ENCODE results near the gene SOS2. TPM values are rescaled to one million over a fixed set of nuclear protein-coding genes. Genes with fewer than 3 reads are reported as not detected.
A peak's percentile ranks its signal among the peaks of the same experiment; 100 is the strongest.

SOS2 gene
- total RNA-seq, 1 experiment from 2014 or later, result 84.1 TPM

DNA sequence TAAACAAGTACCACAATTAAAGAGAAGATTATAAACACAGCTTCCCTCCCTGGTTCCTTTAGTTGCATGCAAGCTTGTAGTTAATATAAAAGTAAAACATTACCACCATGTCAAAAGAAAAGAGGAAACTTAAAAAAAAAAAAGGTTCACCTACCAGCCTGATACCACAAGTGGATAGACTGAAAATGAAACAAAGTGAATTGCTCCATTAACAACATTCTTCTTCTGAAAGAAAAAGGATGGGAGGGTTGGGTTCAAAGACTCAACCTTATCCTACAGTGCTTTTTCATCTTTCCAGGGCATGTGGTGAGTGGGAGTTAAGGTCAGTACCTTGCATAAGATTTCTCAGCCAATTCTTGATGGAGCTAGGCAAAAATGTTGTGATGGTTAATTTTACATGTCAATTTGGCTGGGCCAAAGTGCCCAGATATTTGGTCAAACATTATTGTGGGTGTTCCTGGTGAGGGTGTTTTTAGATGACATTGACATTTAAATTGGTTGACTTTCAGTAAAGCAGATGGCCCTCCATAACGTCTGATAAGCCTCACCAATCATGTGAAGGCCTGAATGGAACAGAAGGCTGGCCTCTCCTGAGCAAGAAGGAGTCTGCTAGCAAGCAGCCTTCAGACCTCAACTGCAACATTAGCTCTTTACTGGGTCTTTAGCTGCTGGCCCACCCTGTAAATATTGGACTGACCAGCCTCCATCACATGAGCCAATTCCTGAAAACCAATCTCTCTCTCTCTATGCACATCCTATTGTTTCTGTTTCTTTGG, 143.8 kb downstream of the SOS2 start:
- Histone ChIP-seq H3K4me3 (ENCODE audit: low read length) (no peak overlapping the region), H3K79me2 (ENCODE audit: low read length) (no peaks in the 10 kb centered on the region)
- no peak for DNase-seq

DNA sequence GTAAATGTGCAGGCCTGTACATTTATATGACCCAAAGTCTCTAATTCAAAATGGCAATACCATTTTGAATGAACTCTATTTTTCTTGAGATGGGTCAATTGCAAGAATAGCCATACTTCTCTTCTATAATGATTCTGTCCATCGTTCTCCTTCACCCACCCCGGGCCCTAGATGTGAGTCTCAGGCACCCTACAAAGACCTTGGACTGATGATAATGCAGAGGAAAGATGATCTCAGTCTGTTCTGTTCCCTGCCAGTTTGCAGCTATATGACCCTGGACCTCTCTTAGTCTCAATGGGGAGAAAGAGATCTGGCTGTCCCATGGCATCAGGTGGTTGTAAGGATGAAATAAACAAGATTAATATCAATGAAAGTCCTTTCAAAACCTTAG, 145.1 kb downstream of the SOS2 start:
- peak overlapping the region; percentile 61 for H3K27ac ChIP-seq (ENCODE audit: low read length)
- H3K9me3 ChIP-seq (ENCODE audit: low read length), result no peaks in the 10 kb centered on the region
- peaks cover 42% of the 10 kb centered on the region for H3K4me1 ChIP-seq (ENCODE audit: low read length)
- H3K36me3 ChIP-seq (ENCODE audit: insufficient read depth, low read length), result no peaks in the 10 kb centered on the region
- no peaks in the 10 kb centered on the region for H3K27me3 ChIP-seq (ENCODE audit: low read length)
- H3K4me3 ChIP-seq (ENCODE audit: low read length), result no peak overlapping the region
- H2AFZ ChIP-seq (ENCODE audit: low read length), result peak overlapping the region; percentile 45; the same call in 1 of the 2 replicates
- H3K9ac ChIP-seq (ENCODE audit: low read length), result peak overlapping the region; percentile 39; the same call in 1 of the 2 replicates
- H3K9me2 ChIP-seq (replicated peaks; ENCODE audit: insufficient read depth, low read length), result no peaks in the 10 kb centered on the region
- no peaks in the 10 kb centered on the region for H3K79me2 ChIP-seq (ENCODE audit: low read length)
- peak overlapping the region; percentile 54 for H3K4me2 ChIP-seq (ENCODE audit: low read depth, low read length, poor library complexity, severe bottlenecking)
- no peaks in the 10 kb centered on the region for H4K20me1 ChIP-seq (ENCODE audit: insufficient read depth, low read depth, low read length)
- DNase-seq, result no peak

More for the DNA sequence above, 143.8 kb downstream of the SOS2 start:
- Histone ChIP-seq H3K9me3 (ENCODE audit: low read length) (no peaks in the 10 kb centered on the region), H3K27me3 (ENCODE audit: low read length) (no peaks in the 10 kb centered on the region), H3K4me1 (ENCODE audit: low read length) (peaks cover 42% of the 10 kb centered on the region), H3K4me2 (ENCODE audit: low read depth, low read length, poor library complexity, severe bottlenecking) (no peak overlapping the region), H3K27ac (ENCODE audit: low read length) (peak overlapping the region; percentile 4; the same call in 1 of the 2 replicates), H4K20me1 (ENCODE audit: insufficient read depth, low read depth, low read length) (no peaks in the 10 kb centered on the region), H2AFZ (ENCODE audit: low read length) (no peak overlapping the region), H3K9me2 (replicated peaks; ENCODE audit: insufficient read depth, low read length) (no peaks in the 10 kb centered on the region), H3K36me3 (ENCODE audit: insufficient read depth, low read length) (no peaks in the 10 kb centered on the region), H3K9ac (ENCODE audit: low read length) (no peak overlapping the region)

DNA sequence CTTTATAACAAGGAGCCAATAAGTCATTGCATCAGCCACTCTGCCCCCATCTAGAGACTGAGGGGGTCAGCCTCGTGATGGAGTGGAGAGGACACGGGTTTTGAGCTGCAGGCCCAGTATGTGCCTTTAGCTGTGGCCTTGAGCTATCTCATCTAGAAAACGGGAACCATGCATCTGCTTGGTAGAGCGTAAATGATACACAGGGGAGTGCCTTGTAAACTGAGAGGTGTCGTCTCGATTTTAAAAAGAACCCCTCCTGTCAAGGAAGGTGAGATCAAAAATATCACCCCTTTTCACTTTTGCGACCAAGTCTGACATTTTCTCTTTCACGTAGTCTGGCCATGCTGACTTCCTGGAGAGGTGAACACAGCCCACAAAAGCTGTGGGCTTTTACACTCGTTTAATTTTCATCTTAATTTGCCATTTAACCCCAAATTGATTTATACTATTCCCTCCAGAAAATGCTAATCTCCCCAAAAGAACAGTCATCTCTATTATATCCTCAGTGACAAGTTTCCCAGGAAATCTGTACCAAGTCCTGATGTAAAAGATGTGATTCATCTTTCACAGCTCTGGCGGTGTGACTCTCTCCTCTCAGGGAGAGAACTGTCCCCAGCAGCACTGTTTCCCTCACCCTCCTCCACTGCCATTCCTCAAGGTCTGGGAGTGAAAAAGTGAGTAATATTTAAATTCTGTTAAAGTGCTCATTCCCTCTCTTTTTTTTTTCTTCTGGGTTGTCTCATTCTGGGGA, 145.6 kb downstream of the SOS2 start:
- Histone ChIP-seq H4K20me1 (ENCODE audit: insufficient read depth, low read depth, low read length) (no peaks in the 10 kb centered on the region), H2AFZ (ENCODE audit: low read length) (peak overlapping the region; percentile 45; the same call in 1 of the 2 replicates), H3K4me2 (ENCODE audit: low read depth, low read length, poor library complexity, severe bottlenecking) (peak overlapping the region; percentile 54), H3K4me1 (ENCODE audit: low read length) (peaks cover 42% of the 10 kb centered on the region), H3K9me2 (replicated peaks; ENCODE audit: insufficient read depth, low read length) (no peaks in the 10 kb centered on the region), H3K4me3 (ENCODE audit: low read length) (peak overlapping the region; percentile 8; the same call in 1 of the 2 replicates), H3K27ac (ENCODE audit: low read length) (peak overlapping the region; percentile 61), H3K9ac (ENCODE audit: low read length) (peak overlapping the region; percentile 39), H3K36me3 (ENCODE audit: insufficient read depth, low read length) (no peaks in the 10 kb centered on the region), H3K9me3 (ENCODE audit: low read length) (no peaks in the 10 kb centered on the region), H3K79me2 (ENCODE audit: low read length) (no peaks in the 10 kb centered on the region), H3K27me3 (ENCODE audit: low read length) (no peaks in the 10 kb centered on the region)
- peak; percentile 89 for DNase-seq

DNA sequence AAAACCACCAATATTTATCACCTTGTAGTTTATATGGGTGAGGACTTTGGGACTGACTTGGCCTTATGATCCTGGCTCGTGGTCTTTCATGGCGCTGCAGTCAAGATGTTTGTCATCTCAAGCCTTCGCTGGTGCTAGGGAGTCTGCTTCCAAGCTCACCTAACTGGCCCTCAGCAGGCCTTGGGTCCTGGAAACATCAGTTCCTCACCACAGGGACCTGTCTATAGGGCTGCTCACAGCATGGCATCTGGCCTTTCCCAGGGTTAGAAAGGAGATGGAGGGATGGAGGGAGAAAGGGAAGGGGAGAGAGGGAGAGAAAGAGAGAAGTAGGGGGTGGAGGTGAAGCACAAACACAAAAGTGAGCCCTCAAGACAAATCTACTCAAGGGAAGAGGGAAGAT, 146.7 kb downstream of the SOS2 start:
- Histone ChIP-seq H3K79me2 (ENCODE audit: low read length) (no peaks in the 10 kb centered on the region), H3K9ac (ENCODE audit: low read length) (no peak overlapping the region), H3K4me3 (ENCODE audit: low read length) (no peak overlapping the region), H2AFZ (ENCODE audit: low read length) (no peak overlapping the region), H3K4me2 (ENCODE audit: low read depth, low read length, poor library complexity, severe bottlenecking) (peak overlapping the region; percentile 54), H4K20me1 (ENCODE audit: insufficient read depth, low read depth, low read length) (no peaks in the 10 kb centered on the region), H3K36me3 (ENCODE audit: insufficient read depth, low read length) (no peaks in the 10 kb centered on the region), H3K27ac (ENCODE audit: low read length) (no peak overlapping the region; the same call in 1 of the 2 replicates), H3K4me1 (ENCODE audit: low read length) (peaks cover 42% of the 10 kb centered on the region), H3K9me3 (ENCODE audit: low read length) (no peaks in the 10 kb centered on the region), H3K27me3 (ENCODE audit: low read length) (no peaks in the 10 kb centered on the region), H3K9me2 (replicated peaks; ENCODE audit: insufficient read depth, low read length) (no peaks in the 10 kb centered on the region)
- no peak for DNase-seq

DNA sequence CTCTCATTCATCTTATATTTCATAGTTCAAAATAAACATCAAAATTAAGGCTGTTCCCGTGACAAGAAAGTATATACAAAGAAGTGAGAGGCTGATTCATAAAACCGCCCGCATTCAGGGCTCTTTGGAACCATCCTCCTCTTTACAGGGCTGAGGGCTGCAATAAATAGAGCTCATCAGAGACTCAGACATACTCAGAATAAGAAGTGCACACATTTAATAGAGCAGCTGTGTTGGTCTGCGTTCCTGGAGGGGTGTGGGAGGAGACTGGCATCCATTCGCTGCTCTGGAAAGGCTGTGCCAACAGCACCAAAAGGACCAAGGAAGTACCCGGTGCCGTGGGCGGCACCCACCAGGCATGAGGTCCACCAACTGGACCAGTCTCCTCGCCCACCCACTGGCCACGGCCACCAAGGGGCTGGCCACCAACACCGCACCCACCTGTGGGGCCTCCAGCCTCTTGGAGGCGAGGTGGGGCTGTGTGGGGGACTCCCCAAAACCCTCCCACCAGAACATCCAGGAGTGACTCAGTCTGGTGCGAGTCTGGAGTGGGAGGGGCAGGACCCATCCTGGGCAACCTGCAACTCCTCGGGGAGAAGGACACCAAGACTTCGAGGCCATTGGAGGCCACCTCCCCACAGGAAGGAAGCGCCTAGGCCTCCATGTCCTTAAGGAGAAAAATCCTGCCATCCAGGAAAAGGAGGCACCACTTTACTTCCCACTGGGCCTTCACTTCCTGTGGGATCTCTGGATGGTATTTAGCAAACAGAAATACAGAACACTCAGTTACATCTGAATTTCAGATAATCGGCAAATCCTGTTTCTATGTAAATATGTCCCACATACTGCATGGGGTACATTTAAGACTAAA, 147.7 kb downstream of the SOS2 start:
- H3K36me3 ChIP-seq (ENCODE audit: insufficient read depth, low read length), result no peaks in the 10 kb centered on the region
- no peaks in the 10 kb centered on the region for H3K79me2 ChIP-seq (ENCODE audit: low read length)
- H3K4me2 ChIP-seq (ENCODE audit: low read depth, low read length, poor library complexity, severe bottlenecking), result no peak overlapping the region
- no peaks in the 10 kb centered on the region for H3K9me3 ChIP-seq (ENCODE audit: low read length)
- no peak overlapping the region for H3K27ac ChIP-seq (ENCODE audit: low read length)
- no peak overlapping the region for H3K9ac ChIP-seq (ENCODE audit: low read length)
- no peaks in the 10 kb centered on the region for H3K27me3 ChIP-seq (ENCODE audit: low read length)
- H3K9me2 ChIP-seq (replicated peaks; ENCODE audit: insufficient read depth, low read length), result no peaks in the 10 kb centered on the region
- H2AFZ ChIP-seq (ENCODE audit: low read length), result no peak overlapping the region
- H3K4me3 ChIP-seq (ENCODE audit: low read length), result no peak overlapping the region
- DNase-seq, result no peak
- H4K20me1 ChIP-seq (ENCODE audit: insufficient read depth, low read depth, low read length), result no peaks in the 10 kb centered on the region
- peaks cover 42% of the 10 kb centered on the region for H3K4me1 ChIP-seq (ENCODE audit: low read length)

DNA sequence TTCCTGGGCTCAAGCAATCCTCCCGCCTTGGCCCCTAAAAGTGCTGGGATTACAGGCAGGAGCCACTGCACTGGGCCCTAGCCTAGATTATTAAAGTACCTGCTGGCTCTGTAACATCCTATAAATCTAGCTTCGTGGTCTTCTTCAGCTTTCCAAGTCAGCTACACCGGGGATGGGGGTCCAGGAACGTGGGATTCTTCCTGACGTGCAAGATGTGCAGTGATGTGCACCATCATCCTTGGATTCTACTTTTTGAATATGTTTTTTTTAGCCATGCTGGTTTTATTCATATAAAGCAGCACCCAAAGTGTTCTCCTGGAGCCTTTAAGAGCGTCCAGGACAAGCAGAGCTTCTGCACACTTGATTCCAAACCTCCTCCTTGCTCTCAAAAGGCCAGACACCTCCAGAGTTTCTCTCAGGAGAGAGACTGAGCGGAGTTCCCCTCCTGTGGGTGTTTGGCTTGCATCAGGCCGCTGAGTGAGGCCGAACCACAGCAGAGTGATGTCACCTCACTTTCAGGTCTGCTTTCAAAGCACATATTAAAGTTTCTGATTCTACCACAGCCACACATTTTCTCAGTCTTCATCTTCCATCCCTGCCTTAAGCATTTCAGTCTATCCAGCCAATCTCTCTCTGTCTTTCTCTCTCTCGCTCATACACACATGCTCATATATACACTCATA, 148.5 kb downstream of the SOS2 start:
- DNase-seq, result no peak
- H3K36me3 ChIP-seq (ENCODE audit: insufficient read depth, low read length), result no peaks in the 10 kb centered on the region
- no peaks in the 10 kb centered on the region for H3K9me3 ChIP-seq (ENCODE audit: low read length)
- no peak overlapping the region for H3K27ac ChIP-seq (ENCODE audit: low read length)
- no peaks in the 10 kb centered on the region for H3K27me3 ChIP-seq (ENCODE audit: low read length)
- H3K4me3 ChIP-seq (ENCODE audit: low read length), result no peak overlapping the region
- peaks cover 42% of the 10 kb centered on the region for H3K4me1 ChIP-seq (ENCODE audit: low read length)
- no peaks in the 10 kb centered on the region for H3K9me2 ChIP-seq (replicated peaks; ENCODE audit: insufficient read depth, low read length)
- H2AFZ ChIP-seq (ENCODE audit: low read length), result no peak overlapping the region
- H3K9ac ChIP-seq (ENCODE audit: low read length), result no peak overlapping the region
- no peaks in the 10 kb centered on the region for H3K79me2 ChIP-seq (ENCODE audit: low read length)
- H4K20me1 ChIP-seq (ENCODE audit: insufficient read depth, low read depth, low read length), result no peaks in the 10 kb centered on the region
- no peak overlapping the region for H3K4me2 ChIP-seq (ENCODE audit: low read depth, low read length, poor library complexity, severe bottlenecking)

DNA sequence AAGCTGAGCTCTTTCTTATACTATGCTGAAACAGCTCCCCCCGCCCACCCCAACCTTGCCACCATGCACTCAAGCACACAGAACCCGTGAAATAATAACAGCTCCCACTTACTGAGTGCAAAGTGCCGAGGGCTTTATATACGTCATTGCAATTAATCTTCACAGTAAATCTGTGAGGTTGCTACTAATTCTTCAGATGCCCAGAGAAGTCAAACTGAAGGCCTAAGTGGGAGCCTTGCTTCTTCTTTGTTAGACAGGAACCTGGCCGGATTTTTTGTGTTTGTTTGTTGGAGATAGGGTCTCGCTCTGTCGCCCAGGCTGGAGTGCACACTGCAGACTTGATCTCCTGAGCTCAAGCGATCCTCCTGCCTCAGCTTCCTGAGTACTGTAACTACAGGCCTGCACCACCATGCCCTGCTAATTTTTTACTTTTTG, 149.1 kb downstream of the SOS2 start:
- no peaks in the 10 kb centered on the region for H3K9me2 ChIP-seq (replicated peaks; ENCODE audit: insufficient read depth, low read length)
- no peaks in the 10 kb centered on the region for H3K36me3 ChIP-seq (ENCODE audit: insufficient read depth, low read length)
- no peak for DNase-seq
- no peak overlapping the region for H3K4me2 ChIP-seq (ENCODE audit: low read depth, low read length, poor library complexity, severe bottlenecking)
- H3K79me2 ChIP-seq (ENCODE audit: low read length), result no peaks in the 10 kb centered on the region
- H3K27me3 ChIP-seq (ENCODE audit: low read length), result no peaks in the 10 kb centered on the region
- H3K4me1 ChIP-seq (ENCODE audit: low read length), result peaks cover 39% of the 10 kb centered on the region
- no peak overlapping the region for H2AFZ ChIP-seq (ENCODE audit: low read length)
- no peaks in the 10 kb centered on the region for H3K9me3 ChIP-seq (ENCODE audit: low read length)
- no peaks in the 10 kb centered on the region for H4K20me1 ChIP-seq (ENCODE audit: insufficient read depth, low read depth, low read length)
- no peak overlapping the region for H3K9ac ChIP-seq (ENCODE audit: low read length)
- H3K4me3 ChIP-seq (ENCODE audit: low read length), result no peak overlapping the region
- no peak overlapping the region for H3K27ac ChIP-seq (ENCODE audit: low read length)
